CD4-positive, CD25-positive, alpha-beta regulatory T cell (primary cell): Measurements from ENCODE around the gene FRY. TPM values are rescaled to one million over a fixed set of nuclear protein-coding genes. Genes with fewer than 3 reads are reported as not detected.

Experiments used
- ATAC-seq, 2 donors: fragments of 150-1000 bp; cut with Tn5 transposase; one replicate each; pipeline ENCODE4 v1.10.0; 2021; ENCODE audit warnings: low read depth in 2 of 2, moderate number of reproducible peaks in 2 of 2, moderate library complexity in 1 of 2
- DNase-seq, 3 donors: peaks; one replicate each; pipeline versions ENCODE4 v3.0.0 to v3.0.0-alpha.2; 2012 to 2022; ENCODE audit warnings: mixed read lengths in 1 of 3
- H3K27ac ChIP-seq: one replicate; pipeline ENCODE4 v1.7.0; 2013; ENCODE audit warnings: mild to moderate bottlenecking, low read length; ENCODE audit not compliant: insufficient read depth, poor library complexity, severe bottlenecking
- H3K27me3 ChIP-seq: one replicate; pipeline ENCODE4 v1.7.0; 2013; ENCODE audit warnings: low read length; ENCODE audit not compliant: control insufficient read depth, insufficient read depth
- H3K36me3 ChIP-seq: one replicate; pipeline ENCODE4 v1.7.0; 2013; ENCODE audit warnings: mild to moderate bottlenecking, low read length, moderate library complexity; ENCODE audit not compliant: control insufficient read depth, insufficient read depth
- H3K4me1 ChIP-seq: 2 replicates; pipeline ENCODE4 v1.7.0; 2013; ENCODE audit warnings: mild to moderate bottlenecking, low read length; ENCODE audit not compliant: insufficient read depth, control insufficient read depth, poor library complexity, severe bottlenecking
- H3K4me3 ChIP-seq: one replicate; pipeline ENCODE4 v1.7.0; 2013; ENCODE audit warnings: low read depth, mild to moderate bottlenecking, low read length, moderate library complexity
- H3K9me3 ChIP-seq, 2 experiments: 1 replicate in 1 of 2; 2 replicates in 1 of 2; pipeline ENCODE4 v1.7.0; 2013; ENCODE audit warnings: low read length in 2 of 2, mild to moderate bottlenecking in 1 of 2, moderate library complexity in 1 of 2; ENCODE audit not compliant: control insufficient read depth in 2 of 2
- H3K27ac Mint-ChIP-seq, 3 donors: one replicate each; pipeline ENCODE4 v1.8.0; 2020 to 2022; ENCODE audit warnings: mild to moderate bottlenecking in 3 of 3, mixed read lengths in 3 of 3, moderate library complexity in 2 of 3
- H3K27me3 Mint-ChIP-seq: one replicate; pipeline ENCODE4 v1.8.0; 2022; ENCODE audit warnings: mild to moderate bottlenecking, mixed read lengths
- H3K36me3 Mint-ChIP-seq: one replicate; pipeline ENCODE4 v1.8.0; 2020; ENCODE audit warnings: mixed read lengths
- H3K4me1 Mint-ChIP-seq, 4 donors: one replicate each; pipeline ENCODE4 v1.8.0; 2020 to 2022; ENCODE audit warnings: mixed read lengths in 4 of 4, mild to moderate bottlenecking in 1 of 4
- H3K4me3 Mint-ChIP-seq, 4 donors: one replicate each; pipeline ENCODE4 v1.8.0; 2020 to 2022; ENCODE audit warnings: mild to moderate bottlenecking in 4 of 4, mixed read lengths in 4 of 4, moderate library complexity in 3 of 4
- H3K9me3 Mint-ChIP-seq, 7 donors: one replicate each; pipeline ENCODE4 v1.8.0; 2020 to 2022; ENCODE audit warnings: mixed read lengths in 7 of 7, mild to moderate bottlenecking in 3 of 7, moderate library complexity in 2 of 7
- polyA plus RNA-seq, 4 donors: library from polyadenylated mRNA; unstranded; fragments of 300-500 nt; fragmentation: Illumina TruSeq; gene quantifications; one replicate each; pipeline ENCODE4 v1.2.3, GENCODE V29; 2021
- total RNA-seq: library from RNA; stranded (reverse); gene quantifications from one replicate; pipeline ENCODE4 v1.2.3, GENCODE V29; 2022

FRY gene
- total and polyA plus RNA-seq, 5 donors from 2014 or later, result 0.96 to 12.8 (median 1.0) TPM

GRCh38 chr13:32042551-32042950, 11.0 kb downstream of the FRY start:
- Mint-ChIP-seq H3K9me3 (no peaks in the 10 kb centered on the region), H3K36me3 (no peaks in the 10 kb centered on the region), H3K27me3 (peaks cover 14% of the 10 kb centered on the region), H3K4me3 (peak overlapping the region in 2 of 4 donors; percentile 21 to 39), H3K27ac (no peak overlapping the region), H3K4me1 (peaks cover 0 to 16% (median 4%) of the 10 kb centered on the region in 4 donors)
- Histone ChIP-seq H3K36me3 (no peaks in the 10 kb centered on the region), H3K27me3 (no peaks in the 10 kb centered on the region), H3K9me3 (no peaks in the 10 kb centered on the region), H3K27ac (no peak overlapping the region), H3K4me3 (no peak overlapping the region), H3K4me1 (no peaks in the 10 kb centered on the region)
- ATAC-seq (no peak), DNase-seq (peak in 1 of 3 donors; percentile 16)

- peaks cover 14% of the 10 kb centered on the region for H3K27me3 Mint-ChIP-seq
These were observed 12.9 kb downstream of the FRY start for GRCh38 chr13:32044446-32044845.

GRCh38 chr13:32045537-32045936, 14.0 kb downstream of the FRY start:
- H3K4me1 Mint-ChIP-seq, result peaks cover 0 to 27% (median 5%) of the 10 kb centered on the region in 4 donors
- no peak overlapping the region for H3K27ac ChIP-seq
- ATAC-seq, result no peak
- peaks cover 3% of the 10 kb centered on the region for H3K36me3 Mint-ChIP-seq
- no peaks in the 10 kb centered on the region for H3K4me1 ChIP-seq
- no peaks in the 10 kb centered on the region for H3K9me3 ChIP-seq
- H3K27ac Mint-ChIP-seq, result no peak overlapping the region
- H3K4me3 Mint-ChIP-seq, result no peak overlapping the region
- H3K27me3 Mint-ChIP-seq, result peaks cover 13% of the 10 kb centered on the region
- no peaks in the 10 kb centered on the region for H3K27me3 ChIP-seq
- H3K36me3 ChIP-seq, result no peaks in the 10 kb centered on the region
- DNase-seq, result no peak
- no peak overlapping the region for H3K4me3 ChIP-seq
- peaks cover 0 to 5% (median 0%) of the 10 kb centered on the region in 7 donors for H3K9me3 Mint-ChIP-seq

More at GRCh38 chr13:32044446-32044845, 12.9 kb downstream of the FRY start:
- Mint-ChIP-seq H3K4me3 (no peak overlapping the region), H3K36me3 (peaks cover 3% of the 10 kb centered on the region), H3K9me3 (peaks cover 0 to 3% (median 0%) of the 10 kb centered on the region in 7 donors), H3K4me1 (peaks cover 0 to 28% (median 5%) of the 10 kb centered on the region in 4 donors), H3K27ac (no peak overlapping the region)
- H3K4me1 ChIP-seq, result no peaks in the 10 kb centered on the region
- H3K27me3 ChIP-seq, result no peaks in the 10 kb centered on the region
- DNase-seq, result no peak
- no peak overlapping the region for H3K4me3 ChIP-seq
- no peak for ATAC-seq
- no peaks in the 10 kb centered on the region for H3K36me3 ChIP-seq
- no peaks in the 10 kb centered on the region for H3K9me3 ChIP-seq
- no peak overlapping the region for H3K27ac ChIP-seq

- Mint-ChIP-seq H3K27me3 (peaks cover 10% of the 10 kb centered on the region), H3K4me3 (no peak overlapping the region), H3K4me1 (peaks cover 0 to 25% (median 5%) of the 10 kb centered on the region in 4 donors), H3K36me3 (peaks cover 3% of the 10 kb centered on the region), H3K9me3 (peaks cover 0 to 5% (median 0%) of the 10 kb centered on the region in 7 donors), H3K27ac (no peak overlapping the region)
- peak in 1 of 3 donors; percentile 39 for DNase-seq
- Histone ChIP-seq H3K36me3 (no peaks in the 10 kb centered on the region), H3K27me3 (no peaks in the 10 kb centered on the region), H3K27ac (no peak overlapping the region), H3K4me1 (no peaks in the 10 kb centered on the region), H3K4me3 (no peak overlapping the region), H3K9me3 (no peaks in the 10 kb centered on the region)
- ATAC-seq, result no peak
These were observed 14.6 kb downstream of the FRY start for GRCh38 chr13:32045982-32046785.

- Histone ChIP-seq H3K9me3 (no peaks in the 10 kb centered on the region), H3K27ac (no peak overlapping the region), H3K27me3 (no peaks in the 10 kb centered on the region), H3K36me3 (no peaks in the 10 kb centered on the region), H3K4me1 (no peaks in the 10 kb centered on the region), H3K4me3 (no peak overlapping the region)
- H3K4me1 Mint-ChIP-seq, result peaks cover 0 to 23% (median 5%) of the 10 kb centered on the region in 4 donors
- H3K36me3 Mint-ChIP-seq, result peaks cover 3% of the 10 kb centered on the region
- H3K9me3 Mint-ChIP-seq, result peaks cover 0 to 5% (median 0%) of the 10 kb centered on the region in 7 donors
- no peak for ATAC-seq
- H3K27me3 Mint-ChIP-seq, result peaks cover 10% of the 10 kb centered on the region
- DNase-seq, result no peak
- no peak overlapping the region for H3K4me3 Mint-ChIP-seq
- no peak overlapping the region for H3K27ac Mint-ChIP-seq
These were observed 15.5 kb downstream of the FRY start for GRCh38 chr13:32047088-32047487.

GRCh38 chr13:32047793-32048192, 16.2 kb downstream of the FRY start:
- no peaks in the 10 kb centered on the region for H3K36me3 ChIP-seq

GRCh38 chr13:32048816-32049215, 17.2 kb downstream of the FRY start:
- H3K27ac Mint-ChIP-seq, result no peak overlapping the region
- H3K36me3 Mint-ChIP-seq, result peaks cover 3% of the 10 kb centered on the region
- H3K9me3 Mint-ChIP-seq, result peaks cover 0 to 5% (median 0%) of the 10 kb centered on the region in 7 donors

More at GRCh38 chr13:32047793-32048192, 16.2 kb downstream of the FRY start:
- H3K4me3 Mint-ChIP-seq, result no peak overlapping the region
- Histone ChIP-seq H3K27me3 (no peaks in the 10 kb centered on the region), H3K27ac (no peak overlapping the region), H3K4me3 (no peak overlapping the region), H3K9me3 (no peaks in the 10 kb centered on the region), H3K4me1 (no peaks in the 10 kb centered on the region)
- H3K27ac Mint-ChIP-seq, result no peak overlapping the region
- peaks cover 7% of the 10 kb centered on the region for H3K27me3 Mint-ChIP-seq
- ATAC-seq, result no peak
- peaks cover 0 to 5% (median 0%) of the 10 kb centered on the region in 7 donors for H3K9me3 Mint-ChIP-seq
- peaks cover 0 to 19% (median 5%) of the 10 kb centered on the region in 4 donors for H3K4me1 Mint-ChIP-seq
- H3K36me3 Mint-ChIP-seq, result peaks cover 3% of the 10 kb centered on the region
- DNase-seq, result no peak

More at GRCh38 chr13:32048816-32049215, 17.2 kb downstream of the FRY start:
- ATAC-seq (no peak), DNase-seq (no peak)
- Mint-ChIP-seq H3K27me3 (peaks cover 6% of the 10 kb centered on the region), H3K4me1 (peaks cover 0 to 21% (median 4%) of the 10 kb centered on the region in 4 donors), H3K4me3 (no peak overlapping the region)
- Histone ChIP-seq H3K9me3 (no peaks in the 10 kb centered on the region), H3K36me3 (no peaks in the 10 kb centered on the region), H3K27ac (no peak overlapping the region), H3K4me1 (no peaks in the 10 kb centered on the region), H3K4me3 (no peak overlapping the region), H3K27me3 (no peaks in the 10 kb centered on the region)
